CMK (cell line): ENCODE results near the gene FRMD5.
"Not testable (repeated sequence)": the region's sequence is repeated elsewhere in the genome, so short reads cannot be mapped to it uniquely, and the experiment has no call there.

Source experiments
- DNase-seq: peaks from one replicate; pipeline ENCODE4 v3.0.0-alpha.2; 2010; ENCODE audit warnings: low read depth

The FRMD5 gene

GRCh38 chr15:44092221-44092620 lies 102.8 kb downstream of the FRMD5 start:
- no peak for DNase-seq

DNA sequence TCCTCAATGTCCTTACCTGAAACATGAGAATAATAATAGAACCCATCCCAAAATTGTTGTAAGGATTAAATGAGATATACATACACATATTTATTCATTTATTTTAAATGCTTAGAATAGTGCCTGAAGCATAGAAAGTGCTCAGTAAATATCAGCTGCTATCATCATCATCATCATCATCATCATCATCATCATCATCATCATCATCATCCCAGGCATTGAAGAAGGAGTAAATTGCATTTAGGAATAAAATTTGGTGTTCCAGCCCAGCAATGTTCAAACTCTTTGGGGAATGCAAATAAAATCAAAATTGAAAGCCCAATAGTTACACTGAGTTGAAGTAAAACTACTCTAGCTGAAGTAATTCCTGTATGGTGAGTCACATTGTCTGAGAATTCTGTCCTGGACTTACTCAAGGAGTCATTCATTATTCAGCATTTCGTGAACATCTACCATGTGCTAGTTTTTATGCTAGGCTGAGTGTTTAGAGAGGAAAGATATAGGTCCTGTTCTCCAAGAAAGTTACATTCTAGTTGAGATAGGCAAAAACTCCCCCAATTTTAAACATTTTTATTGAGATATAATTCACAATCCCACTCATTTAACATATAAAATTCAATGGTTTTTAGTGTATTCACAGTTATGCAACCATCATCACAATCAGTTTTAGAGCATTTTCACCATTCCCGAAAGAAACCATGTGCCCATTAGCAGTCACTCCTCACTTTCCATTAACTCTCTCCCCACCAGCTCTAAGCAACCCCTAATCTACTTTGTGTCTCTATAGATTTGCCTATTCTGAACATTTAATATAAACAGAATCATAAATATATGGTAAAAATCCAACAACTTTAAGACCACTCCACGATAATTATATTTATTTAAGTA lies 107.2 kb downstream of the FRMD5 start:
- no peak for DNase-seq

- no peak for DNase-seq
Measured at GRCh38 chr15:44084770-44085169, 110.3 kb downstream of the FRMD5 start.

DNA sequence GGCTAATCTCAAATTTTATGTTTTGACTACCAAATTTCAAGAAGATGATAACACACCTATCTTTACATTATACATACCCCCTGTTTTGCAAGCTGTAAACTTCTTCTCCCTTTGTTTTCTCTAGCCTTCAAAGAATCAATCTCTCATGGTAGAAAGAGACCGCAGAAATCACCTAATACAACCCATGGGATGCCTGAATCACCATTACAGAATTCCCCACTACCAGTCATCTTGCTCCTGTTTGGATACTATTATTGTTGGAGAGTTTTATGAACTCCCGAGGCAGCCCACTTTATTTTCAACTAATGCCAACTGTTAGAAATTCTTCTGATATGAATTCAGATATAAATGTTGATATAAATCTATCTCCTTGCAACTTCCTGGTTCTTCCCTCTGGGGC lies 110.9 kb downstream of the FRMD5 start:
- no peak for DNase-seq

DNA sequence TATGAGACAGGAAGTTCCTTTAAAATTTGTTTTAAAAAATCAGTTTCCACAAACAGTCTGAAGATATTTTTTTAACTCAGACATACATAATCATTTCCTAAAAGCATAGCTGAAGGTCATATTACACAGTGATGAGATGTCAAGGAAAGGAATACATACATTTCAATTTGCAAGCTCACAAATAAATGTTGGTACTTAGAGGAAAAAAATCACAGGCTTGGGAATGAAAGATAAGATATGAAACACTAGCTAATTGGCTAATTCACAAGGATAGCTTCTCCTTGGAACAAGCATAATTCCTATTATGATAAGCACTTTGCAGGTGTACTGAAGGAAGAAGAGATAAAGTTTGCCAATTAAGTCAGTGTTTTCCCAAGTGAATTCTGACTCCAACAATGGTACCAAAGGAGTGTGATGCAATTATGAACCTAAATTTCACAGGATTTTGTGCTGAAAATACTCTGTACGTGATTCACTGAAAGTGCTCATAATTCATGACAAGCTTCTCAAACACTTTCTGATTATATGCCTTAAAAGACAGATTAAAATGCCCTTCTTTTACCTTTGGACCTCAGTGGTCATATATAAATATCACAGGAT lies 112.4 kb downstream of the FRMD5 start:
- DNase-seq, result no peak

DNA sequence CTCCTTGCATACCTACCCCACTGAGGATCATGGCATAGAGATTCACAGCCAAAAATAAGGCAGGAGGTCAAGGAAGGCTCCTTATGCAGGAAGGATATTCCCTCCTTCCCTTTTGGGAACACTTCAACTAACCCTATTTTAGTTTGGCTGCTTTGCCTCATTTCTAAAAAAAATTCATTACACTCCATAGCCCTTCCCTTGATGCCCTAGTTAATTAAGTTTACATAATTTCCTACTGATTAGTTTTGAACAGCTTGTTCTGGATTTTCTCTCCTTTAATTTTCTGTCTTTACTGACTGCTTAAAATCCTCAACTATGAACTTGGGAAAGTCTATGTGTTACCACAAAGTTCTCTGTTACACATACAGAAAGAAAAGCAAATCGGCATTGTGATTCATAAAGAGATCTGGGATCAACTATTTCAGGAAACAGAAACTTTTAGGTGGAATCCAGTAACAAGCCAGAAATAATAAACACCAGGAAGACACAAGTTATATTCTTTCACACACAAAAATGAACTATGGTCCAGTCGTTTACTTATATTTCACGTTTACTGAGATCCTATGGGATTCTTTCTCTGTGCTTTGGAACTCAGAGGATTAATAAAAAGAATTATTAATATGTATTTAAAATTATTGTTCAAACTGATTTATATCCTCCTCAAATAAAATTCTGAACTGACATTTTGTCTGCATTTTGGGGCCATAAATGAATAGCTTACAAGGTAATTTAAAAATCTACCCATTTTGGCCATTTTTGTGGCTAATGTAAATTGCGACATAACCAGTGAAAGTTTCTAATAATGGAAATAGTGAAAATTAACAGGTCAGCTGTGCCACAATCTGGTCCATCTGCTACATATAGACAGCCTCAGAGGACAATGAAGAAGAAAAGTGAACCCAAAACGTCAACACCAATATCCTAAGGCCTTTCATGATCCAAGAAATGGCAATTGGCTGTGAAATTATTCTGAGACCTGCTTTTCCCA lies 113.8 kb downstream of the FRMD5 start:
- no peak for DNase-seq

DNA sequence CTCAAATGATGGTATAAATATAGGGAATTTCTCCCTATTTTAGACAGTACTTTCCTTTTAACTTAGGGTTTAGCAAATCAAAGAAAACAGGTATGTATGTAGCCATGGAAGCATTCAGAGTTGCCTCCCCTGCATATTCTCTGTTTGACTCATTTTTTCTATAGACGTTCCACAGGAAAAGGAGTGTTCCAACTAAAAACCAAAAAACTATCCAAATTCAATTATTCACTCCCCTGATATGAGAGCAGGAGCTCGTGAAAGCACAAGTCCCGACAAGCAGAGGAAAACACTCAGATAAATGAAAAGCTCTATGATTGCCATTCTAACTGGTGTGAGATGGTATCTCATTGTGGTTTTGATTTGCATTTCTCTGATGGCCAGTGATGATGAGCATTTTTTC lies 119.5 kb downstream of the FRMD5 start:
- DNase-seq, result no peak

GRCh38 chr15:44069489-44069888 lies 125.6 kb downstream of the FRMD5 start:
- DNase-seq, result no peak

- no peak for DNase-seq
Measured at GRCh38 chr15:44068347-44068746, 126.7 kb downstream of the FRMD5 start.

DNA sequence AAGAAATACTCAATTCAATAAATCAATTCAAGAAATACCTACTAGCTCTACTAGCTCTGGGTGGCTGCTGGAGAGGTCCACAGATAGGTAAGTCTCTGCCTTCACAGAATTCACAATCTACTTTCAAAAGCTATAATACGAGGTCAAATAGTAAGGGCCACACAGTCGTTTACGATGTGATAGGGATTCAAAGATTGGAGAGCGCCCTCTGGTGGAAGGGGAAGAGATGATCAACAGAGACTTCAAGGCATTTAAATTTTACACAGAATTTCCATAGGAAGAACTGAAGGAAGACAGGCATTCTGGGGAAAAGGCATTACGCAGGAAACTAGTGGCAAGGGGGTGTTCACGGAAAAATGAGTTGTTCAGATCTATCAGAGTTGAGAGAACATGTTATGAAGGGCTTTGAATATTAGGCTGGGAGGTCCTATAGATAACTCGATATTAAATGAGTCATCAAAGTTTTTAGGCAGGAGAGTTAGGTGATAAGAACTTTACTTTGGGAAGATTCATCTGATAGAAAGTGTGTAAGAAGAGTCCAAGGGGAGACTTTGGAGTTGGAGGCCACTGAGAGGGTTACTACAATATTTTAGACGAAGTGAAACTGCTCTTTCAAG lies 128.8 kb downstream of the FRMD5 start:
- peak; percentile 9 for DNase-seq

- no peak for DNase-seq
Measured at GRCh38 chr15:44064706-44065105, 130.4 kb downstream of the FRMD5 start.

GRCh38 chr15:44058126-44058525 lies 136.9 kb downstream of the FRMD5 start:
- DNase-seq, result no peak

- no peak for DNase-seq
Measured at GRCh38 chr15:44045661-44046060, 149.4 kb downstream of the FRMD5 start.

DNA sequence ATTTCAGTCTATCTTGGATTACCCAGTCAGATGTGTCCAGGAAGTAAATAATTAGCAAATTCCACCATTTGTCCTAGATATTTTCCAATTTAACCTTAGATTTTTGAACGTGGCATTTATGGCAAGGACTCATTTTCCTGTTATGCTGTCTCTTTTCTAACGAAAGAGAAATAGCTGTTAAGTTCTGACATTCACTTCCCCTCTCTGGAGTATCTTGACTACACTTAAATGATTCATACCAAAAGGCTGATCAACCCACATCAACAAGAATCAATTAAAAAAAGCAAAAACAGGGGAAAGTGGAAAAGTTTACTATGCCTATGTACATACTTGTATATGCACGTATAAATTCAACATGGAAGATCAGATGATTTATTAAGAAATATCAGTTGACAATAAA lies 149.9 kb downstream of the FRMD5 start:
- no peak for DNase-seq

GRCh38 chr15:44038755-44039191 lies 156.3 kb downstream of the FRMD5 start:
- no peak for DNase-seq

- DNase-seq, result no peak
Measured at GRCh38 chr15:44035781-44036699, 159.0 kb downstream of the FRMD5 start.

DNA sequence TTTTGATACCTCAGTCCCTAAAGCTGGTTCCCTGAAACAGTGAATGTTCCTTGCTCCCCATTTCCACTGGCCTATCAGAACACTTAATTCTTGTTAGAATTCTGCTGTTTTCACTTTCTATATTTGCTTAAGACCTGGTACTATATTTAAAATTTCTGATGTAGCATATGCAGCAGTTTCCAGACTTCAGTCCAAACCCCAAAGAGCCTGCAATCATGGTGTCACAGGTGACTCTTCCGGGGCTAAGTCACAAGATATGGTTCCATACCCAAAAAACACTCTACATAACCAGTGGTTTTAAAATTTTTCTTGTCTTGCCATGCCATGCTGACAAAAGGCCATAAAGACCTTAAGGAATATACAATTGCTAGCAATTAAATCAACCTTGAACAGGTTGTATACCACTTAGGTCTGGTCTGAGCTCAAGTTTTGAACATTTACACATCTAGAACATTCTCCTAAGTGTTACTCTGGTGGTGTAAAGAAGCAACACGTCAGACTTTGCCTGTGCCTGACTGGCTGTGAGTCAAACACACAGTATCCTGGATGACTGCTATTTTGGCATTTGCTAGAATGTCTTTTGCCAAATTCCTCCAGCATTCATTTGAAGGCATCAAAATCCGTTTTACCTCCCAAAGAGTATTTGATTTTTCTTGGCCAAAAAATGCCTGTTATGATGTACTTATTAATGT lies 160.0 kb downstream of the FRMD5 start:
- no peak for DNase-seq

DNA sequence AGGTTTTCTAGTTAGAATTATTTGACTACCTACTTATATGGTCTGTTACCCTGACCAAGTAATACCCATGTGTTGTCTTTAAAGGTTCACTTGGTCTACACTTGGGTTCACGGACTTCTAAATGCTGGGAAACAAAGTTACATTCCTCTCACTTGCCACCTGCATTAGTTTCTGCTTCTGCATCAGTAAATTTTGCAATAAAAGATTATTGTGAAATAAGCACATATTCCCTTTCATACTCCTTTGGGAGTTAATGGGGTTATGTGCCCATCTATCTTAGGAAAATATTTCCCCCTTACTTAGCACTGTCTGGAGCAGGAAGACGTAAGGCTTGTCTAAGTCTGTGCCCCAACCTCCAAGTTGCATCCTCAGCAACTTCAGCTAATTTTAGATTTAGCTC lies 160.7 kb downstream of the FRMD5 start:
- no peak for DNase-seq

DNA sequence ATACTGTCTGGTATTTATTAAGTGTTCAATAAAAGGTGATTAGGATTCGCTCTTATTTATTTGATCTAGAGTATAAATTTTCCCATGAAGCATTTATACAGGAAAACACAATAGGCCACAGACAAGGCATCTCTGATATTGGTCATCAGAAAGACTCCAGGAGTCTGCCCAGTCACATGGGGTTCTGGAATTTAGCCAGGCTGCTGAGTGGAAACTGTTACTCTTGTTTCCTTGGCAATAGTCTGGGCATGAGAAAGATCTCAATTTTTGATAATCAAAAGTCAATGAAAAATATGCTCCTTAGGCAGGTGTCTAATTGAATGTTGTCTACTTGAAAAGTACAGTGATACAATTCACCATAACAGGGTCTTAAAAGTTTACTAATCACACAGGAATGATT lies 161.2 kb downstream of the FRMD5 start:
- DNase-seq, result no peak

GRCh38 chr15:44032820-44033219 lies 162.3 kb downstream of the FRMD5 start:
- DNase-seq, result not testable (repeated sequence)
